Osteocyte (in vitro differentiated cells): ENCODE results near the gene NAGPA. TPM values are rescaled to one million over a fixed set of nuclear protein-coding genes. Genes with fewer than 3 reads are reported as not detected.

ENCODE experiments used
- DNase-seq: peaks from one replicate; pipeline ENCODE4 v3.0.0; 2021; ENCODE audit warnings: mixed read lengths; ENCODE audit not compliant: unreplicated experiment; ENCODE audit errors: extremely low spot score
- H3K27ac Mint-ChIP-seq: one replicate; pipeline ENCODE4 v1.8.0; 2021; ENCODE audit warnings: mild to moderate bottlenecking, mixed read lengths; ENCODE audit not compliant: unreplicated experiment
- H3K27me3 Mint-ChIP-seq: one replicate; pipeline ENCODE4 v1.8.0; 2021; ENCODE audit warnings: mixed read lengths; ENCODE audit not compliant: unreplicated experiment
- H3K36me3 Mint-ChIP-seq: one replicate; pipeline ENCODE4 v1.8.0; 2021; ENCODE audit warnings: mixed read lengths; ENCODE audit not compliant: unreplicated experiment
- H3K4me1 Mint-ChIP-seq: one replicate; pipeline ENCODE4 v1.8.0; 2021; ENCODE audit warnings: mixed read lengths; ENCODE audit not compliant: unreplicated experiment
- H3K4me3 Mint-ChIP-seq: one replicate; pipeline ENCODE4 v1.8.0; 2021; ENCODE audit warnings: mild to moderate bottlenecking, moderate library complexity, mixed read lengths; ENCODE audit not compliant: unreplicated experiment
- H3K9me3 Mint-ChIP-seq: one replicate; pipeline ENCODE4 v1.8.0; 2021; ENCODE audit warnings: mixed read lengths; ENCODE audit not compliant: unreplicated experiment
- total RNA-seq: library from RNA; stranded (reverse); gene quantifications from 2 replicates; pipeline ENCODE4 v1.2.1, GENCODE V29; 2021
- TF ChIP-seq, protein P1 (sequence below): fragments of 200-600 bp; sonication (generic); IDR thresholded peaks from 2 replicates; pipeline ENCODE4 v1.5.0; 2021; ENCODE audit warnings: antibody characterized with exemption, mild to moderate bottlenecking, moderate library complexity

NAGPA gene
- total RNA-seq, 1 donor from 2014 or later, result 19.9 TPM

DNA sequence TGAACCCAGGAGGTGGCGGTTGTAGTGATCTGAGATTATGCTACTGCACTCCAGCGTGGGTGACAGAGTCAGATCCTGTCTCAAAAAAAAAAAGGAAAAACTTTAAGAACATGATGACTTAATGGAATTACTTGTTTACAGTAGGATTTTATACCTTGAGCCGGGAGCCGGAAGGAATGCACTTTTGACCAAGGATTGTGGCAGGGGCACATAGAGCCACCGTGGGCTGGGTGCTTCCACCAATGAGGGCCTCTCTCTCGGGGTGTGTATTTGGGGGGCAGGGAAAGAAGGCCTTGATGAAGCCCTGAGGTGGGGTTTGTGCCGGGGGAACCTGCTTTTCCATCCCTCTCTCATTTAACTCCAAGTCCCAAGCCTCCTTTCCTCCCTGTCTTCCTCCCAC is 6.7 kb upstream of the NAGPA start:
- TF ChIP-seq, protein P1, sequence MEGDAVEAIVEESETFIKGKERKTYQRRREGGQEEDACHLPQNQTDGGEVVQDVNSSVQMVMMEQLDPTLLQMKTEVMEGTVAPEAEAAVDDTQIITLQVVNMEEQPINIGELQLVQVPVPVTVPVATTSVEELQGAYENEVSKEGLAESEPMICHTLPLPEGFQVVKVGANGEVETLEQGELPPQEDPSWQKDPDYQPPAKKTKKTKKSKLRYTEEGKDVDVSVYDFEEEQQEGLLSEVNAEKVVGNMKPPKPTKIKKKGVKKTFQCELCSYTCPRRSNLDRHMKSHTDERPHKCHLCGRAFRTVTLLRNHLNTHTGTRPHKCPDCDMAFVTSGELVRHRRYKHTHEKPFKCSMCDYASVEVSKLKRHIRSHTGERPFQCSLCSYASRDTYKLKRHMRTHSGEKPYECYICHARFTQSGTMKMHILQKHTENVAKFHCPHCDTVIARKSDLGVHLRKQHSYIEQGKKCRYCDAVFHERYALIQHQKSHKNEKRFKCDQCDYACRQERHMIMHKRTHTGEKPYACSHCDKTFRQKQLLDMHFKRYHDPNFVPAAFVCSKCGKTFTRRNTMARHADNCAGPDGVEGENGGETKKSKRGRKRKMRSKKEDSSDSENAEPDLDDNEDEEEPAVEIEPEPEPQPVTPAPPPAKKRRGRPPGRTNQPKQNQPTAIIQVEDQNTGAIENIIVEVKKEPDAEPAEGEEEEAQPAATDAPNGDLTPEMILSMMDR, result no peak
- Mint-ChIP-seq H3K9me3 (no peaks in the 10 kb centered on the region), H3K27ac (no peak overlapping the region), H3K4me3 (no peak overlapping the region), H3K27me3 (peaks cover 14% of the 10 kb centered on the region), H3K36me3 (no peaks in the 10 kb centered on the region), H3K4me1 (no peaks in the 10 kb centered on the region)
- no peak for DNase-seq

DNA sequence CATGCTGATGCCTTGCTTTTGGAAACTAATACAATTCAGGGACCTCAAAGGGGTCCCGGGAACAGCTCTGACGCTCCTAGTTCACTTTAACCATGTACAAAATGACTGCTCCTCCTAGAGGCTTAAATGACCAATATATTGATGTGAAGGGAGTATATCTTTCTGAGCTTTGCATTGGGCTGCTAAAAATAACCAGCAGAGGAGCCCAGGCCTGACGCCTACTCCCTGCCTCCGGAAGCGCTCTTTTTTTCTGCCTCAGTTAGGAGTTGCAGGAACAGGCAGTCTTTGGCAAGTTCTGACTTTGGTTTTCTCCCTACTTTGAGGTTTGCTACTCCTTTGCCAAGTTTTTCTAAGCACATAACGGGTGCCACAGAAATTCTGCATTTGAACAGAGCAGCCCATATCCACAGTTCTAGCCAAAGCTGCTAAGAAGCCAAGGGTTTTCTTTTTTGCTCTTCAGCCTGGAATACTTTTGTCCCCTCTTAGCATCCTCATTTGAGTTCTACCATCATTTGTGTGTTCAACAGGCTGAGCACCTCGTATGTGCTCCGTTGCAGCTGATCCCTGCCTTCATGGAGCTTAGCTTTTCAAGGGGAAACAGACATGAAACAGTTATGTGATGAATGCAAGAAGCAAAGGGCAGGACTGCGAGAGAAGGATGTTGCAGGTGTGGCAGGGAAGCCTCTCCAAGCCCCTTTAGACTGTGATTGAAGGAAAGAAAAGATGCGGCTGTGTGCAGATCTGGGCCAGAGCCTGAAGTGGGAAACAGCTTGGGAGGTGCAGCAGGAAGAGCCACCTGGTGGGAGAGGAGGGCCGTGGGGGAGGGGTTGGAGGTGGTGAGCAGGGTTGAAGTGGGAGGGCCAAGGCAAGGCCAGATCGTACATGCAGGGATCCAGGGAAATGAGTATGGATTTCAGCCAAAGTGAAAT is 2.8 kb upstream of the NAGPA start:
- Mint-ChIP-seq H3K36me3 (no peaks in the 10 kb centered on the region), H3K4me1 (peaks cover 17% of the 10 kb centered on the region), H3K4me3 (no peak overlapping the region), H3K27ac (no peak overlapping the region), H3K27me3 (peaks cover 8% of the 10 kb centered on the region), H3K9me3 (no peaks in the 10 kb centered on the region)
- no peak for DNase-seq
- TF ChIP-seq, protein P1, result no peak

DNA sequence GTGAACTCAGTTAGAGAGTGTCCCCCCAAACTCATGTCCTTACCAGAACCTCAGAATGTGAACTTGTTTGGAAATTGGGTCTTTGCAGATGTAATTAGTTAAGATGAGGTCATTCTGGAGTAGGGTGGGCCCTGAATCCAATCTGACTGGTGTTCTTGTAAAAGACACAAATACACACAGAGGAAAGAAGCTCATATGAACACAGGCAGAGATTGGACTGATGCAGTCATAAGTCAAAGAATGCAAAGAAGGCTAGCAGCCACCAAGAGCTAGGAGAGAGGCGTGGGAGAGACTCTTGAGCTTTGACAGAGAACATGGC is 2.1 kb upstream of the NAGPA start:
- Mint-ChIP-seq H3K4me3 (no peak overlapping the region), H3K27ac (no peak overlapping the region), H3K9me3 (no peaks in the 10 kb centered on the region), H3K4me1 (peaks cover 17% of the 10 kb centered on the region), H3K36me3 (no peaks in the 10 kb centered on the region), H3K27me3 (peaks cover 7% of the 10 kb centered on the region)
- no peak for DNase-seq
- TF ChIP-seq, protein P1, result no peak

DNA sequence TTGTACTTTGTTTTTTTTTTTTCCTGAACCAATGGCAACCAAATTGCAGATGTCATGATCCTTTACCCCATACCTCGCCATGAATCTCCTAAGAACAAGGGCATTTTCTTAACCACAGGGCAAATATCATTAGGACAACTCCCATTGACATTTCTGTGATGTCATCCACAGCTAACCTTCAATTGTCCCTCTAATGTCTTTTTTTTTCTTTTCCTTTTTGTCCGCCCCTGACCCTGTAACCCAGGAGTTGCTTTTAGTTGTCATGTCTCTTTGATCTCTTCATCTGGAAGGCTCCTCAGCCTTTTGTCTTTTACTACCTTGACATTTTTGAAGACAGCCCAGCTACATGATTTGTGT is 410 bp upstream of the NAGPA start:
- TF ChIP-seq, protein P1, result no peak
- peak overlapping the region; percentile 83 for H3K4me3 Mint-ChIP-seq
- H3K36me3 Mint-ChIP-seq, result no peaks in the 10 kb centered on the region
- peaks cover 17% of the 10 kb centered on the region for H3K4me1 Mint-ChIP-seq
- H3K9me3 Mint-ChIP-seq, result no peaks in the 10 kb centered on the region
- DNase-seq, result no peak
- H3K27me3 Mint-ChIP-seq, result peaks cover 2% of the 10 kb centered on the region
- peak overlapping the region; percentile 71 for H3K27ac Mint-ChIP-seq

DNA sequence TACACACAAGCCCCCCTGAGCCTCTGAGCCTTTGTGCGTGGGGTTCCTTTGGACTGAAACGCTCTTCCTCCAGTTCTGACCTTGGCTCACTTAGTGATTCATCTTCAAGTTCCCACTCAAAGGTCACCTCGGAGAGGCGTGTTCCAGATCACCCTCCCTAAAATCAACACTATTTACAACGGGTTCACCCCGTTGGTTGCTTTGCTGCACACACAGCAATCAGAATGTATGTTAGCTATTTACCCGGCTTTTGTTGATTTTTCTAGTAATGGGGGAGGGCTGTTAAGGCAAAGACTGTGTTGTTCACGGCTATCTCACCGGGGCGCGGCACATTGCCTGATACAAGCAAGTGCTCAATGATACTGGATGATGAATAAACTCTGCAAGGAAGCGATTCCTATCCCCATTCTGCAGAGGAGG is 977 bp downstream of the NAGPA start:
- H3K4me3 Mint-ChIP-seq, result peak overlapping the region; percentile 70
- peaks cover 17% of the 10 kb centered on the region for H3K4me1 Mint-ChIP-seq
- H3K9me3 Mint-ChIP-seq, result no peaks in the 10 kb centered on the region
- TF ChIP-seq, protein P1, result no peak
- H3K27ac Mint-ChIP-seq, result peak overlapping the region; percentile 37
- peaks cover 2% of the 10 kb centered on the region for H3K27me3 Mint-ChIP-seq
- DNase-seq, result no peak
- H3K36me3 Mint-ChIP-seq, result peaks cover 3% of the 10 kb centered on the region
